ENCODE results near the gene ELK1.

Gene ELK1

DNA sequence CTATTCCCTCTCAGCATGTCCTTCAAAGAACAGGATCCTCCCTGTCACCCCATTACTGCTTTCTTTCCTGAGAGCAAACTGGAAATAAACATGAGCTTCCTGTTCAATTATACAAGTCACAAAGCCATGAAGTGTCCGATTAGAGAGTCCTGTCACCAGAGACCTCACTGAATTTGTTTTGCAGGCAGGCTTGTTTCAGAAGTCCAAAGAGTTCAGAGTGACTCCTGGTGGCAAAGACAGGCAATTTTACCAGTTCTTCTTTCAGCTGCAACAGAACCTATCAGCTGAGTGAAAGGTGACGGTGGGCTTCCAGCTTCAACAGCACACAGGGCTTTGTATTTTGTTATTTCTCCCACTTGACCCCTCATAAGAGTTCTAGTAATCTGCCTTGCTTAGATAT lies 6.4 kb downstream of the ELK1 start:
- peaks cover 33% of the 10 kb centered on the region for H3K4me1 Mint-ChIP-seq
- peaks cover 67% of the 10 kb centered on the region for H3K9me3 Mint-ChIP-seq
- H3K4me3 Mint-ChIP-seq: no peak overlapping the region
- no peaks in the 10 kb centered on the region for H3K27me3 Mint-ChIP-seq (ENCODE audit: low read depth, poor library complexity)
- H3K27ac Mint-ChIP-seq: peak overlapping the region; percentile 52
- peaks cover 49% of the 10 kb centered on the region for H3K36me3 Mint-ChIP-seq (ENCODE audit: low read depth)
- DNase-seq: no peak
- TF ChIP-seq, protein P1, sequence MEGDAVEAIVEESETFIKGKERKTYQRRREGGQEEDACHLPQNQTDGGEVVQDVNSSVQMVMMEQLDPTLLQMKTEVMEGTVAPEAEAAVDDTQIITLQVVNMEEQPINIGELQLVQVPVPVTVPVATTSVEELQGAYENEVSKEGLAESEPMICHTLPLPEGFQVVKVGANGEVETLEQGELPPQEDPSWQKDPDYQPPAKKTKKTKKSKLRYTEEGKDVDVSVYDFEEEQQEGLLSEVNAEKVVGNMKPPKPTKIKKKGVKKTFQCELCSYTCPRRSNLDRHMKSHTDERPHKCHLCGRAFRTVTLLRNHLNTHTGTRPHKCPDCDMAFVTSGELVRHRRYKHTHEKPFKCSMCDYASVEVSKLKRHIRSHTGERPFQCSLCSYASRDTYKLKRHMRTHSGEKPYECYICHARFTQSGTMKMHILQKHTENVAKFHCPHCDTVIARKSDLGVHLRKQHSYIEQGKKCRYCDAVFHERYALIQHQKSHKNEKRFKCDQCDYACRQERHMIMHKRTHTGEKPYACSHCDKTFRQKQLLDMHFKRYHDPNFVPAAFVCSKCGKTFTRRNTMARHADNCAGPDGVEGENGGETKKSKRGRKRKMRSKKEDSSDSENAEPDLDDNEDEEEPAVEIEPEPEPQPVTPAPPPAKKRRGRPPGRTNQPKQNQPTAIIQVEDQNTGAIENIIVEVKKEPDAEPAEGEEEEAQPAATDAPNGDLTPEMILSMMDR (IDR thresholded peaks at IDR 0.05): no peak

DNA sequence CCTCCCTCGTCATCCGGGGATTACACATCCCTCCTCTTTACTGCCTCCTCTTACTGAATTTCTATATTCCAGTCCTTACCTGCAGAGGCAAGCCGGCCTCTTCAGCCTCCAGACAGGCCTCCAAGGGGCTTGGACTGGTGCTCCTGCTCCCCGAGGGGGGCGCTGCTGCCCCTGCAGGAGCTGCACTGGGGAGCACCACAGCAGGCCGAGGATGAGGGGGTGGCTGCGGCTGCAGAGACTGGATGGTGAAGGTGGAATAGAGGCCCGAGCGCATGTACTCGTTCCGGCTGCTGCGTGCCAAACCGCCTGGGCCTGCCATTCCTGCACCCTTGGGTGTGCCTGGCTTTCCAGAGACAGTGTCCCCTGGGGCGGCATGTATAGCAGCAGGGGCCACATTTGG lies 11.5 kb downstream of the ELK1 start:
- H3K9me3 Mint-ChIP-seq: peaks cover 63% of the 10 kb centered on the region
- TF ChIP-seq, protein P1 (IDR thresholded peaks at IDR 0.05): no peak
- DNase-seq: no peak

GRCh38 chrX:47637546-47638195 lies 12.7 kb downstream of the ELK1 start:
- no peak for DNase-seq
- H3K27ac Mint-ChIP-seq: no peak overlapping the region
- TF ChIP-seq, protein P1 (IDR thresholded peaks at IDR 0.05): no peak
- H3K27me3 Mint-ChIP-seq (ENCODE audit: low read depth, poor library complexity): no peaks in the 10 kb centered on the region
- no peaks in the 10 kb centered on the region for H3K4me1 Mint-ChIP-seq
- peaks cover 59% of the 10 kb centered on the region for H3K9me3 Mint-ChIP-seq
- no peak overlapping the region for H3K4me3 Mint-ChIP-seq
- peaks cover 51% of the 10 kb centered on the region for H3K36me3 Mint-ChIP-seq (ENCODE audit: low read depth)

More for the DNA sequence above, 11.5 kb downstream of the ELK1 start:
- Mint-ChIP-seq H3K27me3 (ENCODE audit: low read depth, poor library complexity) (no peaks in the 10 kb centered on the region), H3K36me3 (ENCODE audit: low read depth) (peaks cover 55% of the 10 kb centered on the region), H3K27ac (no peak overlapping the region), H3K4me3 (no peak overlapping the region), H3K4me1 (peaks cover 4% of the 10 kb centered on the region)

DNA sequence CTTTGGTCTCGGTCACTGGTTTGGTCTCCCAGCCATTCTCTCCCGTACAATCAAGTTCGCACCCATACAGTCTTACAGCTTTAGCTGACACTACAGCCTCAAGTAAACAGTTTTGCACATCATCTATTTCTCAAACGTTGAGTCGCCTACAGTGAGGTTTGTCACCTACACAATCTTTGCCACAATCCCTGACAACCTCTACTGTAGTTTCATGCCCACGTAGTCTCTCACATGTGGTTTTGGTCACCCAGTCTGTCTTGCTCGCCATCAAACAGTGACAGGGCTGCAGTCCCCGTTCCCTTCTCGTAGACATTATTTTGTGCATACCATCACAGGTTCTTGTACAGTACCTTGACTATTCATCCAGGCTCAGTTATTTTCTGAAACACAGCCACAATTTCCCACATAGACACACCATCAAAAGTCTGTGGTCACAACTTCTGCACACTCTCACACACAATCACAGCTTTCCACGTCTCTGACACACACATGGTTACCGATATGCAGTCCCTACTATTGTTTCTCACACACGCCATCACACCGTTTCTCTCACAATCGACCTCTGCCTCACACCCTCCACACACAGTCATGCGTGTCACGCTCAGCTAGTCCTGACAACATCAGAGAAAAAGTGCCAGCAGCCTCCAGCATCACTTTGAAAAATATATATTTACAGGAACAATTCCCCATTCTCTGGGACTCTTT lies 15.3 kb downstream of the ELK1 start:
- H3K27ac Mint-ChIP-seq: no peak overlapping the region
- peaks cover 24% of the 10 kb centered on the region for H3K36me3 Mint-ChIP-seq (ENCODE audit: low read depth)
- H3K9me3 Mint-ChIP-seq: peaks cover 37% of the 10 kb centered on the region
- no peak for DNase-seq
- TF ChIP-seq, protein P1 (IDR thresholded peaks at IDR 0.05): no peak
- peaks cover 1% of the 10 kb centered on the region for H3K4me1 Mint-ChIP-seq
- no peaks in the 10 kb centered on the region for H3K27me3 Mint-ChIP-seq (ENCODE audit: low read depth, poor library complexity)
- H3K4me3 Mint-ChIP-seq: no peak overlapping the region

GRCh38 chrX:47633689-47634590 lies 16.4 kb downstream of the ELK1 start:
- Mint-ChIP-seq H3K9me3 (peaks cover 30% of the 10 kb centered on the region), H3K36me3 (ENCODE audit: low read depth) (peaks cover 13% of the 10 kb centered on the region), H3K27ac (no peak overlapping the region), H3K4me1 (peaks cover 8% of the 10 kb centered on the region), H3K4me3 (no peak overlapping the region), H3K27me3 (ENCODE audit: low read depth, poor library complexity) (no peaks in the 10 kb centered on the region)
- TF ChIP-seq, protein P1 (IDR thresholded peaks at IDR 0.05): no peak
- no peak for DNase-seq
